LHCN-M2 (cell line): Measurements from ENCODE around the gene SIRT6. TPM values are rescaled to one million over a fixed set of nuclear protein-coding genes. Genes with fewer than 3 reads are reported as not detected.
"Not testable (repeated sequence)": the region's sequence is repeated elsewhere in the genome, so short reads cannot be mapped to it uniquely, and the experiment has no call there.

Experiments
- DNase-seq: peaks from one replicate; pipeline ENCODE4 v3.0.0-alpha.2; 2012; ENCODE audit warnings: low read depth
- total RNA-seq: library from RNA; depleted of rRNA; stranded (reverse); fragments of >200 nt; gene quantifications from 2 replicates; pipeline ENCODE4 v1.2.3, GENCODE V29; 2014

SIRT6 gene
- total RNA-seq, 1 experiment from 2014 or later: 31.1 TPM

DNA sequence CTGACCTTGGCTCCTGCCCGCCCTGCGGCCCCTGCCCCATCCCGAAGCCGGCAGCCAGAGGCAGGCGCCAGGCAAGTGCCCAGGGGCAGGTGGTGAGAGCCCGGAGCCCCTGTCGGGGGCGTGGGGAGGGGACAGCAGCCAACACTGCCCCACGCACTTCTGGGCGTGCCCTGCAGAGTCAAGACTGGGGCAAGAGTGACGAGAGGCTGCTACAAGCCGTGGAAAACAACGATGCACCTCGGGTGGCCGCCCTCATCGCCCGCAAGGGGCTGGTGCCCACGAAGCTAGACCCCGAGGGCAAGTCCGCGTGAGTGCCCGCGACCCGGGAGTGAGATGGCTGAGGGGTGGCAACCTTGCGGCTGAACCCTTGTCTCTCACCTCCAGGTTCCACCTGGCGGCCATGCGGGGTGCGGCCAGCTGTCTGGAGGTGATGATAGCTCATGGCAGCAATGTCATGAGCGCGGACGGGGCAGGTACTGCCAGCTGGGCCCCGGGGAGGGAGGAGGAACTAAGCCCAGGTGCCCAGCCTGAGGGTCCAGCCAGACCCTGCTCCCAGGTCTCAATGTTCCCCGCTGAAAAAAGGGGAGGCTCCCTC is 17.4 kb upstream of the SIRT6 start:
- DNase-seq: no peak

DNA sequence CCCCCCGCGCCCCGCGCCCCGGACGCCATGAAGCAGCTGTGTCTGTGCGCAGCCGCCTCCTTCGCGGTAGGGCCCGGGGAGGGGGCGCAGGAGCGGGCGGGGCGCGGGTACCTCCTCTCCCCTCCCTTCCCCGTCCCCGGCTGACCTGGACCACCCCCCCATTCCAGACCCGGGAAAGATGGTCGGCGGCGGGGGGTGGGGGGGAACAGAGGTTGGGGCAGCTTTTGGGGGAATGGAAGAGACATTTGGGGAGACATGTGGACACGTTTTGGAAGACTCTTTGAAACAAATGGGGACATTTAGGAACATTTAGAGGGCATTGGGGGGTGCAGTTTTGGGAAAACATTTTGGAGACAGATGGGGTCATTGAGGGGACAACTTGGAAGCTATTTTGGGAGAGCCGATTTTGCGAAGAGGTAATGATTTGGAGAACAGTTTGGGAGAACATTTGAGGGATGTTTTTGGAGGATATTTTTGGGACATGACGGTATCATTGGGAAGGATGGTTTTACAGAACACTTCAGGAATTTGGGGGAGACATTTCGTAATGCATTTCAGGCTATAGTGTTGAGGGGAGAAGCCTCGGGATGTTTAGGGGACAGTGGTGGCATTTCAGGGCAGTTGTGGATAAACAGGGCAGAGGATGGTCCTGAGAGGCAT is 16.2 kb upstream of the SIRT6 start:
- DNase-seq: no peak

DNA sequence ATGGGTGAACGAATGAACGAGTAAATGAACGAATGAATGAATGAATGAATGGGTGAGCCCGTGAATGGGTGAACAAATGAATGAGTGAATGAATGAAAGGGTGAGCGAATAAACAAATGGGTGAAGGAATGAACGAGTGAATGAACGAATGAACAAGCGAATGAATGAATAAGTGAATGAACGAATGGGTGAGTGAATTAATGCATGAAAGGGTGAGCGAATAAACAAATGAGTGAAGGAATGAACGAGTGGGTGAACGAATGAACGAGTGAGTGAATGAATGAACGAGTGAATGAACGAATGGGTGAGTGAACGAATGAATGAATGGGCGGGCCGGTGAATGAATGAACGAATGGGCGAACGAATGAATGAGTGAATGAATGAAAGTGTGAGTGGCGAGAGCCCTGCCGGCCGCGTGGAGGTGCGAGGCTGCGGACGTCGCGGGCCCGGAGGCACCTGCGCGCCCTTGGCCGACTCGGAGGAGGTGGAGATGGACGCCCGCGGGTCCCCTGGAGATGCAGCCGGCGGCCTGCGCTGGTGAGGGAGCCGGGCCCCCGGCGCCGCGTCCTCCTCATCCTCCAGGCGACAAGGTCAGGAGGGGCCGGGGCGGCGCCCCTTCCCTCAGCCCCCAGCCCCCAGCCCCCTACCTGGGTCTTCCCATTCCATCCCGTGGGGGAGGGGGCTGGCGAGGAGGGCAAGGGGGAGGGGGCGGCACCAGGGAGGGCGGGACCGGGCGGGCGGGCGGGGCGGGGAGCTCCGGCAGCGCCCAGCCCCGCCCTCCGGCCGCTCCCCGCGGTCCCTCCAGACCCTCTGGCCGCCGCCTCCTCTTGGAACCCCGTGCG is 15.5 kb upstream of the SIRT6 start:
- DNase-seq: no peak

DNA sequence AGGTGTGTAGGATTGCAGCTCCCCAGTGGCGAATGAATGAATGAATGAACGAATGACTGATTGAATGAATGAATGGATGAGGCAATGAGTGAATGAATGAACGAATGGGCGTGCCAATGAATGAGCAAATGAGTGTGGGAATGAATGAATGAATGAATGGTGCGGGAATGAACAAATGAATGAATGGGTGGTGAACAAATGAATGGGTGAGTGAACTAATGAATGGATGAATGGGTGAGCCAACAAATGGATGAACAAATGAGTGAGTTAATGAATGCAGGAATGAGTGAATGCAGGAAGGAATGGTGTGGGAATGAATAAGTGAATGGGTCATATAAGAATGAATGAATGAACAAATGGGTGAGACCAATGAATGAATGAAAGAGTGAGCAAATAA is 14.9 kb upstream of the SIRT6 start:
- DNase-seq: peak; percentile 19

DNA sequence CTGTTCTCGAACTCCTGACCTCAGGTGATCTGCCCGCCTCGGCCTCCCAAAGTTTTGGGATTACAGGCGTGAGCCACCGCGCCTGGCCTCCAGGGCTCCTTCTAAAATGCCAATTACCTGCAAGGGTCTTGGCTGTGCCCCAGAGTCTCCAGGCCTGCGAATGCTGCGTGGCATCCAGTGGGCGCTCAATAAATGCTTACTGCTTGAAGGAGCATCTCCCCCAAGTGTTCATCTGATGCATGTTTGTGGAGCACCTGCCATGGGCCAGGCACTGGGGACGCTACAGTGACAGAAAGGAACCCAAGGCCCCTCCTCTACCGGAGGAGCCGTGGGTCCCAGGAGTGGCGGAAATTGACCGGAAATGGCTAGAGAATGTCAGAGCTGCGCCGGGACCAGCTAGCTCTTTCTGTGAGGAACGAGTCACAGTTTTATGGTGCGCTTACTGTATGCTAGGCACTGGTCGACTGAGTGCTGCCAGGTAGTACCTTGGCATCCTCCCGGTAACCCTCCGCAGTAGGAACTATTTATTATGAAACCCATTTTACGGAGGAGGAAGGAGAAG is 14.3 kb upstream of the SIRT6 start:
- DNase-seq: no peak

DNA sequence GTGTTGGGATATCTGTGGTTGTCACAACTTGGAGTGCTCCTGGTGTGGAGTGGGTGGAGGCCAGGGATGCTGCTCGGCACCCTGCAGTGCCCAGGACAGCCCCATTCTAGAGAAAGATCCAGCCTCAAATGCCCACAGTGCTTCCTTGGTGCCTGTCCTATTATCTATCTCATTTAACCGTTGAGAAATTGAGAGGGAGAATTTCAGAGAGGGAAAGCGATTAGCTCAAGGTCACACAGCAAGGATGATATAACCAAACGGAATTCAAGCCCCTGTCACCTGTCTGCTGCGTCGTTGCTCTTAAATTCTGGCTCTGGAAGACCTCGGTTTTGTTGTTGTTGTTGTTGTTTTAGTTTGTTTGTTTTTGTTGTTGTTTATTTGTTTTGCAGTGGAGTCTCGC is 13.6 kb upstream of the SIRT6 start:
- DNase-seq: no peak

DNA sequence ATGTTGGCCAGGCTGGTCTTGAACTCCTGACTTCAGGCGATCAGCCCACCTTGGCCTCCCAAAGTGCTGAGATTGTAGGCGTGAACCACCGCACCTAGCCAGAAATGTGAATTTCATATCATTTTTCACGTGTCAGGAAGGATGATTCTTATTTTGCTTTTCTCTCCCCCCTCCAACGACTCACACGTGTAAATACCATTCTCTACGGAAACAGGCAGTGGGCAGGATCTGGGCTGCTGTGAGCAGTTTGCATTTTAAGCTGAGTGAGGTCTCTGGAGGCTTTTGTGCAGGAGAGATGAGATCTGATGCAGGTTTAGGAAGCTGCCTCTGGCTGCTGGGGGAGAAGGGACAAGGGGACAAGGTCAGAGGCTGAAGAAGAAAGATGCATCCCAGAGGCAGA is 12.0 kb upstream of the SIRT6 start:
- no peak for DNase-seq

DNA sequence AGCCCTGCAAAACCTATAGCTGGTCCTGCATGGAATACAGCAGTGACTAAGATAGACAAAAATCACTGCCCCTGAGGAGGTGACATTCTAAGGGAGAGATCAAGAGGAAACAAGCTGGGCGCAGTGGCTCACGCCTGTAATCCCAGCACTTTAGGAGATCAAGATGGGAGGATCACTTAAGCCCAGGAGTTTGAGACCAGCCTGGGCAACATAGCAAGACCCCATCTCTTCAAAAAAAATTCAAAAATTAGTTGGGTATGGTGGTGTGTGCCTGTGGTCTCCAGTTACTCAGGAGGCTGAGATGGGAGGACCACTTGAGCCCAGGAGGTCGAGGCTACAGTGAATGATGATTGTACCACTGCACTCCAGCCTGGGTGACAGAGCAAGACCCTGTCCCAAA is 10.2 kb upstream of the SIRT6 start:
- DNase-seq: not testable (repeated sequence)

DNA sequence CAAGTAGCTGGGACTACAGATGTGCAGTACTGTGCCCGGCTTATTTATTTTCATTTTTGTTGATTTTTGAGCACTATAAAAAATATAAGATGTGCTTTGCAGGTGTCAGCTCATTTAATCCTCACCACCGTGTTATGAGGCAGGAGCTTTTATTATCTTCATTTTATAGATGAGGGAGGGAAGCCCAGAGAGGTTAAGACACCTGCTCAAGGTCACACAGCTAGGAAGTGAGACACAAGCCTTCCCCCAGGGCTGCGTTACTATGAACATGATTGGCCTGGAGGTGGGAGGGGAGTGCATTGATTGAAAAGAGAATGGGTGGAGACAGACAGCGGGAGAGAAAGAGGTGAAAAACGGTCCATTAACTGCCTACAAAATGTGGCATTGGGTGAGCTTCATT is 7.3 kb upstream of the SIRT6 start:
- no peak for DNase-seq

DNA sequence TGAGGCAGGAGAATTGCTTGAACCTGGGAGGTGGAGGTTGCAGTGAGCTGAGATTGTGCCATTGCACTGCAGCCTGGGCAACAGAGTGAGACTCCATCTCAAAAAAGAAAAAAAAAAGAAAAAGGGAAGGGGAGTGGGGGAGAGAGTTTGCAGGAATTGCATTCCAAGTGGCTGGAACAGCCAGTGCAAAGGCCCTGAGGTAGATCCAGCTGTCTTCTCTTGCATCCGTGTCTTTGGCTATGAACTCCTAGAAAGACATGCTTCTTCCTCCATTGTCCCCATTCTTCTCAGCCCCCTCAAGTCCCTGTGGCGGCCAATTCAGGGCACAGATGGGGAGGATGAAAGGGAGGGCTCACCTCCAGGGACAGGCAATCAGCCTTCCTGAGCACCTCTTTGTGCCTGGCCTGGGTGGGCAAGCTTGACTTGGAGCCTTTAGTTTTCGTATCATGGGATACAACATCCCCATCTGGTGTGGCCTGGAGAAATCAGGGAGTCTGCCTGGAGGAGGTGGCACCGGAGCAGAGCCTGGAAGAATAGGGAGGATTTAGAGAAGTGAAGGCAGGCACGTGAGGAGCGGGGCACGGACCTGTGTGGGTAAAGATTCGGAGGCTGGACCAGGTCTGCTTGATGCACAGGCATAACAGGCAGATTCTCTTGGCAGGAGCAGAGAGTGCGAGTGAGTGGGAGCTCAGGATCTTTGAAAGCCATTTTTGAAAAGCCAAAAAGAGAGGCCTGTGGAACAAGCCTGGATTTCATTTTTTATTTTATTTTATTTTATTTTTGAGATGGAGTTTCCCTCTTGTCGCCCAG is 5.2 kb upstream of the SIRT6 start:
- no peak for DNase-seq

DNA sequence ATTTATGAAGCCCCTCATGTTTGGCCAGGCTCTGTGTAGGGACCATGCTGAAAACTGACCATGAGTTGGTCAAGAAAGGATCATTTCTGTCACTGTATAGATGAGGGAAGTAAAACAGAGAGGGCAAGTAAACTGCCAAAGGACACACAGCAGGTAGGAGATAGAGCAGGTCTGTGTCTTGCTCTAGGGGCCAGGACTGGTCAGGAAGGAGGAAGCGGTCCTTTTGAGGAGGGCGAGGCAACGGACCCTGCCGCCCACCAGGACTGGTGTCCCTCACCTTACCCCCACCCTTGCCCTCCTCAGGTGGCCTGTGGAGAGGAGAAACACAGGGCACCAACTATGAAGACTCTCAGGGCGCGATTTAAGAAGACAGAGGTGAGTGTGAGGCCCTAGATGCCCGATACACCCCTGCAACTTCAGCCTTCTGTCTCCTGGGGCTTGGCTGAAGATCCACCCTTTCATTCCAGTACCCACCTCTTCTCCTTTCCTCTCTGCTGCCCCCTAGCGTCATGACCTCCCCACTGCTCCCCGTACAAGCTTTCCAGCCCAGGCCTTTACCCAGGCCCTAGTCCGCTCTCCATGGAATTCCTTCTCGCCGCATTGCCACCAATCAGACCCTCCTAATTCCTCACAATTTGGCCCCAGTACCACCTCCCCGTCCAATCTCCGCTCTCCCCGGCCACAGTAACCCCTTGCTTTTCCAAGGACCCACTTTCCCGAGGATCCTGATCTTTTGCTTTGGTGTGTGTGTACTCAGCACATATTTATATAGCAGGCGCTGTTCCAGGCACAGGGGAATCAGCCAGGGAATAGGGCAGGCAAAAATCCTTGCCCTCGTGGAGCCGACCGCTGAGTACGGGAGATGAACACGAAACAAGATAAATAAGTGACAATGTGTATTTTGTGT is 4.0 kb upstream of the SIRT6 start:
- DNase-seq: peak; percentile 60

DNA sequence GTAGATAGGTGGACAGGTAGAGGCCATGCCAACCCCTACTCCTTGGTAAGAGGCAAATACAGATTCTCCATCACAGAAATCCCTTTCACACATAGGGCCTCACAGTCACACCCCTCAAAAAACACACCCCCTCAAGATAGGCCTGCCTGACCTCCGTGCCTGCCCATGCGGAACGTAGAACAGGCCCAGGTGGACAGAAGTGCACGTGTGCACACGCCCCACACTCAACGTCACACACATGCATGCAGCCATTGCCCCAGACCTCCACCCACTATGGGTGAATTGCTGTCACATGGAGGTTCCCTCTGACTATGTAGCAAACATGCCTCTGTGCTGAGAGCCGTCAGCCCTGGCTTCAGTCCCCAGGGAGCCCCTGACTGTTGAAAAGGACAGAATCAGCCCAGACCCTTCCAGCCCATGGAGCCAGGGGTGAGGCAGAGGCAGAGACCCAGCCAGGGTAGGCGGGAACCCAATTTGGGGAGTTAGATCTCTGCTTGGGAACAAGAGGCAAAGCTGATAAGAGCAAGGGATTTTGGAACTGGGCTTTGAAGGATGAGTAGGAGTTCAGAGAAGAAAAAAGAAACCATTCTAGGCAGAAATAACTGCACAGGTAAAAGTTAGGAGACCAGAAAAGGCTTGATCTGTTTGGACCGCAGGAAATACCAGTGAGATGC is 3.2 kb upstream of the SIRT6 start:
- no peak for DNase-seq

DNA sequence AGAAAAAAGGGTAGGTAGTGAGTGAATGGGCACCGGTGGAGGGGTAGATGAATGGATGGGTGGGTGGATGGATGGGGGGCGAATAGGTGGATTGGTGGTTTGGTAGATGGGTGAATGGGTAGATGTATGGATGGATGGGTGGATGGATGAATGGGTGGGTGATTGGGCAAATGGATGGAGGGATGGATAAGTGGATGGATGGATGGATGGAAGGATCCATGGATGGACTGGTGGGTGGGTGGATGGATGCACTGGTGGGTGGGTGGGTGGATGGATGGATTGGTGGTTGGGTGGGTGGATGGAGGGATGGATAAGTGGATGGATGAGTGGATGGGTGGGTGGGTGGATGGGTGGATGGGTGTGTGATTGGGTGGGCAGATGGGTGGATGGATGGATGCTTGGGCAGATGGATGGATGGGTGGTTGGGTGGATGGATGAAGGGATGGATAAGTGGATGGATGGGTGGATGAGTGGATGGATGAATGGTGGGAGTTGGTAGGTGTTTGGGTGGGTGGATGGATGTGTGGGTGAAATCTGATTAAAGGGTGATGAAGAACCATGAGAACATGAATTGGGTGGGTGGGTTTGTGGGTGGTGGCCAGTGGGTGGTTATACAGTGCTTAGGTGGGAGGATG is 2.5 kb upstream of the SIRT6 start:
- DNase-seq: no peak

DNA sequence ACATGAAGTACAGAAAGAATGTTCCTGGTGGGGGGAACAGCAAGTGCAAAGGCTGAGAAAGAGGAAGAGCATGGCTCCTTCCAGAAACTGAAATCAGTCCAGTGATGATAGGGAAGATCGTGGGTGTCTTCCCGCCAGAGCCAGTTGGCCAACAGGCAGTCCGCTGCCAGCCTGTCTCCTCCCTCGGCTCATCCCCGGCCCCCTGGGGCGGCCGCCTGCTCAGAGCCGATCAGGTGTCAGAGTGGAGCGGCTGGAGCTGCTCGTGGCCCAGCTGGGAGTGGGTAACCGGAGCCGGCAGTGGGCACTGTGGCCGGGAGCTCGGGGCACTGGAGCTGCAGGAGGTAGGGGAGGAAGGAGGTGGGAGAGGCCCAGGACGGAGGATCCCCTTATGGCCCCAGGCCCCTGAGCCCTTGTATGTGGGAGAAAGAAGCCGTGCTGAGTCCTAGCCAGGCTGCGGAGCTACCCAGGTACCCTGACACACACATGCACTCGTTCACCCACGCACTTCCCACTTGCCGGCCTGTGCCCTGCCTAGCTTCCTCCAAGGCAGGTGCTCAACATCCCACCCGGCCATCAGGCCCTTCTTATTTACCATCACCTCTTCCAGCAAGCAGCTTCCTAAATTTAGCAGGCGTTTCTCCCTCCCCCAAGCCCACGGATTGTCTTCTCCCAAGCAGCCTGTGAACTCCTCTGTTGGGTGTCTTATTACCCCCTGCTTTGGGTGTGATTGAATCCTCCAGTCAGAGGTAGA is 1.8 kb upstream of the SIRT6 start:
- peak; percentile 35 for DNase-seq

DNA sequence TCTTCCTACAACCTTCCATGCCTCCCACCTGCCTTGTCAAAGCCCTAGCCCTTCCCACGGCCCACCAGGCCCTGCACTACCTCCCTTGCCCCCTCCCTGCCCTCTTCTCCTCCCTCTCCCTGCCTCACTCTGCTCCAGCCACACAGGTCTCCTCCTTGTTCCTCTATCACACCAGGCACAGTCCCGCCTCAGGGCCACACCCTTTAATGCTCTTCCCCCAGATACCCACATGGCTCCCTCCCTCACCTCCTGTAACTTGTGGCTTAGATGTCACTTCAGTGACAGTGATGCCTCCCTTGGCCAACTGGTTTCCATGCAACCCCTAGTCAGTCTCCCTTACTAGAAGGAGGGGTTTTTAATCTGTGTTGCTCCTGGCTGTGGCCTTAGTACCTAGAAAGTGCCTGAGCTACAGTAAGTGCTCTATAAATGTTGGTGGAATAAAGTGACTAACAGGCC is 1.3 kb downstream of the SIRT6 start:
- DNase-seq: no peak

DNA sequence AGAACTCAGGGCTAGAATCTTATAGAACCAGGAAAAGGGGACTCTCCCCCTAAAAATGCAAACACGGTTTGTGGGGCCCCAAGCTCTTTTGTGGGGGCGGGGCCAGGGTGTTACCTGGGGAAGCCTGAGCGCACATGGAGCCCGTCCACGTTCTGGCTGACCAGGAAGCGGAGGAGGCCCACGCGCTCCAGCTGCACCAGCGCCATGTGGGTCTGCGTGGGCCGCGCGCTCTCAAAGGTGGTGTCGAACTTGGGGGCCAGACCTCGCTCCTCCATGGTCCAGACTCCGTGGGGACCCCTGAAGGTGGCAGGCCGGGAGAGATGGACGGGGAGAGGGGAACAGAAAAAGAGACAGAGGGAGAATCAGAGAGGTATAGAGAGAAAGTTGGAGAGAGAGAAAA is 3.4 kb downstream of the SIRT6 start:
- no peak for DNase-seq

DNA sequence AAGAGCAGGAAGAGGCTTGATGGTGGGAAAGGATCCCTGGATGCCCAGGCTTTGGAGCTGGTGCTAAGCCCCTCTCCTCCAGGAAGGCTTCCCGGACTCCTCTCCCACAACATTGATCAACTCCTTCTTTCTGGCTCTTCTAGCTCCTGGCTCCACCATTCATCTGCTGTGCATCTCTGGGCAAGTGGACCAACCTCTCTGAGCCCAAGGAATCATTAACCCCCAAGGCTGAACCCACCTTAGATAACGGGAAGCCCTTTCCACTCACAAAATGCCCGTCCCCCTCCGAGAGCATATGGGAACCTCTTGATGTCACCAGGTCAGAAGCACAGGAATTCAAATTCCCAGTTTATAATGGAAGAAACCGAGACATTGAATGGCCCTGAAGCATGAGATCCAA is 5.2 kb downstream of the SIRT6 start:
- DNase-seq: no peak

DNA sequence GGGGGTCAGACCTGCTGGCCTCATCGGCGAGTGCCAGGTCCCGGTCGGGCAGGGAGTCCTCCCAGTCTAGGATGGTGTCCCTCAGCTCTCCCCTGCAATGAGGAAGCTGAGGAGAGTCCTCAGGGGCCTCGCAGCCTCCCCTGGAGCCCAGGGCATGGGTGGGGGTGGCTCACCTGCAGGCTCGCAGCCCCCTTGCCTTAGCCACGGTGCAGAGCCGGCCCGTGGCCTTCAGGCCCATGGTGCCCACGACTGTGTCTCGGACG is 6.8 kb downstream of the SIRT6 start:
- DNase-seq: no peak
